Measurements from ENCODE around the gene PNCK. TPM values are rescaled to one million over a fixed set of nuclear protein-coding genes. Genes with fewer than 3 reads are reported as not detected.
A peak's percentile ranks its signal among the peaks of the same experiment; 100 is the strongest.

Gene PNCK
- total and polyA plus RNA-seq, 2 of the 13 experiments (the other 11 are each of a cell fraction or from before 2014, with no cell fraction given): 33.1 TPM; not detected in 1

DNA sequence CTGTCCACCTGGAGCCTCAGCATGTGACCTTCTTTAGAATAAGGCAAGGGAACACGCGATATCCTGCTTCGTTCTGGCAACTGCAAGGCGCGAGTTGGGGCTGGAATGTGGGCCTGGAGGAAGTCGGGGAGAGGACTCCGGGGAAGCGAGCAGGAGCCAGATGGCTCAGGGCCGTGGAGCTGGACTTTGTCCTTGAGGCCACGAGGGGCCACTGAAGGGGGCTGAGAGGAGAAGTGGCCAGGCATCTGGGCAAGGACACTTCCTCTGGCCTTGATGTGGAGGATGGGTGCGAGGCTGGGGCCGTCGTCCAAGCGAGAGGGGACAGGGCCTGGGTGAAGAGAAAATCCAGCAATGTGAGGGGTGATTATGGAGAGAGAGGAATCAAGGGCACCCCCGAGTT is 38.8 kb downstream of the PNCK start (continued):
- TF ChIP-seq ZNF609 (CRISPR knock-in tag; IDR thresholded peaks at IDR 0.05; ENCODE audit: borderline replicate concordance) (0 out of 2 replicates have a peak, but pooled peaks have one; percentile 12), TEAD3 (CRISPR knock-in tag; optimal IDR thresholded peaks at IDR 0.05; ENCODE audit: borderline replicate concordance) (peak; percentile 84), PAX8 (CRISPR knock-in tag; IDR thresholded peaks at IDR 0.05; ENCODE audit: borderline replicate concordance) (no peak), MIXL1 (CRISPR knock-in tag; IDR thresholded peaks at IDR 0.05) (no peak), ZNF329 (CRISPR knock-in tag; IDR thresholded peaks at IDR 0.05; ENCODE audit: low read depth) (no peak), HNRNPL (IDR thresholded peaks at IDR 0.05; ENCODE audit: low read depth, low read length) (no peak), ZFP90 (CRISPR knock-in tag; IDR thresholded peaks at IDR 0.05; ENCODE audit: borderline replicate concordance) (no peak; the same call in 1 of the 2 replicates), SMAD9 (CRISPR knock-in tag; IDR thresholded peaks at IDR 0.05) (no peak), NCOA2 (CRISPR knock-in tag; IDR thresholded peaks at IDR 0.05) (0 out of 2 replicates have a peak, but pooled peaks have one; percentile 43), HNF4A (CRISPR knock-in tag; IDR thresholded peaks at IDR 0.05) (peak; percentile 88), ETV6 (CRISPR knock-in tag; conservative IDR thresholded peaks at IDR 0.05) (no peak), TEF (CRISPR knock-in tag; IDR thresholded peaks at IDR 0.05) (no peak), ZNF687 (CRISPR knock-in tag; IDR thresholded peaks at IDR 0.05) (peak; percentile 98), MTA1 (CRISPR knock-in tag; IDR thresholded peaks at IDR 0.05; ENCODE audit: borderline replicate concordance) (peak; percentile 47; the same call in 1 of the 2 replicates), MAFF (IDR thresholded peaks at IDR 0.05; ENCODE audit: low read depth, low read length) (no peak), ZNF530 (CRISPR knock-in tag; IDR thresholded peaks at IDR 0.05; ENCODE audit: low read depth) (no peak), SP1 (IDR thresholded peaks at IDR 0.05) (no peak), SP1 (CRISPR knock-in tag; IDR thresholded peaks at IDR 0.05) (no peak)
- TF ChIP-seq, protein P1, sequence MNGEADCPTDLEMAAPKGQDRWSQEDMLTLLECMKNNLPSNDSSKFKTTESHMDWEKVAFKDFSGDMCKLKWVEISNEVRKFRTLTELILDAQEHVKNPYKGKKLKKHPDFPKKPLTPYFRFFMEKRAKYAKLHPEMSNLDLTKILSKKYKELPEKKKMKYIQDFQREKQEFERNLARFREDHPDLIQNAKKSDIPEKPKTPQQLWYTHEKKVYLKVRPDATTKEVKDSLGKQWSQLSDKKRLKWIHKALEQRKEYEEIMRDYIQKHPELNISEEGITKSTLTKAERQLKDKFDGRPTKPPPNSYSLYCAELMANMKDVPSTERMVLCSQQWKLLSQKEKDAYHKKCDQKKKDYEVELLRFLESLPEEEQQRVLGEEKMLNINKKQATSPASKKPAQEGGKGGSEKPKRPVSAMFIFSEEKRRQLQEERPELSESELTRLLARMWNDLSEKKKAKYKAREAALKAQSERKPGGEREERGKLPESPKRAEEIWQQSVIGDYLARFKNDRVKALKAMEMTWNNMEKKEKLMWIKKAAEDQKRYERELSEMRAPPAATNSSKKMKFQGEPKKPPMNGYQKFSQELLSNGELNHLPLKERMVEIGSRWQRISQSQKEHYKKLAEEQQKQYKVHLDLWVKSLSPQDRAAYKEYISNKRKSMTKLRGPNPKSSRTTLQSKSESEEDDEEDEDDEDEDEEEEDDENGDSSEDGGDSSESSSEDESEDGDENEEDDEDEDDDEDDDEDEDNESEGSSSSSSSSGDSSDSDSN (CRISPR knock-in tag; IDR thresholded peaks at IDR 0.05): peak; percentile 57; the same call in 1 of the 2 replicates

Measured in HepG2 (cell line).